GM12892 (cell line): ENCODE results near the gene RSPRY1.
"Not testable (repeated sequence)": the region's sequence is repeated elsewhere in the genome, so short reads cannot be mapped to it uniquely, and the experiment has no call there.

Experiments
- DNase-seq: peaks from one replicate; pipeline ENCODE4 v3.0.0; 2011; ENCODE audit not compliant: insufficient read length
- FAIRE-seq: peaks from 2 replicates; lab custom pipeline; 2011; peaks lifted over from hg19 to GRCh38; lab: Jason Lieb, UNC
- POLR2A ChIP-seq: IDR thresholded peaks from 2 replicates; pipeline ENCODE4 v1.6.1; 2011; ENCODE audit warnings: low read depth, low read length, control low read depth
- POLR2AphosphoS5 ChIP-seq: IDR thresholded peaks from 2 replicates; pipeline ENCODE4 v1.6.1; 2011; ENCODE audit warnings: low read depth, low read length, control low read depth
- TAF1 ChIP-seq: IDR thresholded peaks from 2 replicates; pipeline ENCODE4 v1.6.1; 2011; ENCODE audit warnings: low read depth, mild to moderate bottlenecking, control low read depth, low read length, borderline replicate concordance

The RSPRY1 gene

DNA sequence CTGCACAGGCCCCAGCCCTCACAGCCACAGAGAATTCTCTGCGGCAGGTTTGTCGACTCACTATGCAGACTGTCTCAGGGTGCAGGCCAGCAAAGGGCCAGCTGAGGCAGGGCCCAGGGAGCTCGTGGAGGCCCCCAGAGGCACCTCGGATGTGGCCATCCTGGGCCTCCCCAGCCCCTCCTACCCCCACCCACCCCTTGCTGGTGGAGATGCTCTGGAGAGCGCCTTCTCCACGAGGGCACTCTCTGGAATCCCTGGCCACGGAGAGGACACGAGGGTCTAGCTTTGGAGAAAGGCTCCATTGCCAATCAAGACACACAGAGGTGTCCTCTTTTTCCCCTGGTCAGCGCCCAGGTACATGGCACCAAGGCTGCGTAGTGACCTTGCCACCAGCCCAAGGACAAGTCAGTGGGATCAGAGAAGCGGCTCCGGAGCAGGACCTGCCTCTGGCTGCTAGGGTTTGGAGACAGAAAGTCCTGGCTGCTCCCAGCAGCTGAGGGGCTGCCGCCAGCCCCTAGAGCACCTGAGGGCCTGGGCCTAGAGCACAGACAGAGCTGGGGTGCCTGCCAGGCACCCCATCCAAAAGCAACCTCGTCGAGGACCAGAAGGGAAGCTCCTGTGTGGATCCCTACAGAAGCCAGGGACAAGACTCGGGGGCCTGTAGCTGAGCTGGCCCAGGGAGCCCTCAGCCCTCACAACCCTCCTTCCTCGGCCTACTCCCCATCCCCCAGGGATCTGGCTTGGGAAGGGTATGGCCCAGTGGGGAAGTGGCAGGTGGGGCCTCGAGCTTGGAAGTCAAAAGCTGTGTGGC is 77.6 kb downstream of the RSPRY1 start:
- no peak for DNase-seq
- FAIRE-seq, result no peak
- TF ChIP-seq TAF1 (no peak), POLR2A (no peak), POLR2AphosphoS5 (no peak)

DNA sequence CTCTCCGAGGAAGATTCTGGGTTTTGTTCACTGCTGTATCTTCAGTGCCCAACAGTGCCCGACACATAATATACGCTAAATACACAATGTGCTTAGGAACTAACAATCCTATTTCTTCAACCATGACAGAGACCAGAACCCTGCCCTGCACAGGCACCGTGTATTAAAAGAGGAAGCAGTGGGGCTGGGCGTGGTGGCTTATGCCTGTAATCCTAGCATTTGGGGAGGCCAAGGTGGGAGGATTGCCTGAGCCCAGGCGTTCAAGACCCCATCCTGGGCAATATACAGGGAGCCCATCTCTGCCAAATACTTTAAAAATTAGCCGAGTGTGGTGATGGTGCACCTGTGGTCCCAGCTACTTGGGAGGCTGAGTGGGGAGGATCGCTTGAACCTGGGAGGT is 78.3 kb downstream of the RSPRY1 start:
- no peak for TF ChIP-seq POLR2A
- TF ChIP-seq TAF1, result no peak
- TF ChIP-seq POLR2AphosphoS5, result no peak
- no peak for FAIRE-seq
- no peak for DNase-seq

DNA sequence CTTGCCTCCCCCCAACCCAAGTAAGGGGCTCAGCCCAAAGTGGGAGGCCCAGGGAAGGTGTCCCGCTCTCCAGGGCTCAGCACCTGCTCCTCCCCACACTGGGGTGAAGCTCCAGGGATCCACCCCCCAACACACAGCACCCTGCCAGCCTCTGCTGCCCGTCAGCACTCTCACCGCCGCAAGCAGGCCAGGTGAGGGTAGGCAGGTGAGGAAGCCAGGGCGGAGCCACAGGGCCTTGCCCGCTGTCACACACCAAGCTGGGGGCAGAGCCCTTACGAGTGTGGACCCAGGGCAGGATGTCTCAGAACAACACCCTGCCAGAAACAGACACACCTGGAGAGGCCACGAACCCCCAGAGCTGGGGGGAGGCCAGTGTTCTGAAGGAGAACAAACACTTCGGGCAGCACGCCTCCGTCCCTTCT is 78.8 kb downstream of the RSPRY1 start:
- FAIRE-seq (no peak), DNase-seq (no peak)
- TF ChIP-seq TAF1, result no peak
- TF ChIP-seq POLR2AphosphoS5, result no peak
- TF ChIP-seq POLR2A, result no peak

DNA sequence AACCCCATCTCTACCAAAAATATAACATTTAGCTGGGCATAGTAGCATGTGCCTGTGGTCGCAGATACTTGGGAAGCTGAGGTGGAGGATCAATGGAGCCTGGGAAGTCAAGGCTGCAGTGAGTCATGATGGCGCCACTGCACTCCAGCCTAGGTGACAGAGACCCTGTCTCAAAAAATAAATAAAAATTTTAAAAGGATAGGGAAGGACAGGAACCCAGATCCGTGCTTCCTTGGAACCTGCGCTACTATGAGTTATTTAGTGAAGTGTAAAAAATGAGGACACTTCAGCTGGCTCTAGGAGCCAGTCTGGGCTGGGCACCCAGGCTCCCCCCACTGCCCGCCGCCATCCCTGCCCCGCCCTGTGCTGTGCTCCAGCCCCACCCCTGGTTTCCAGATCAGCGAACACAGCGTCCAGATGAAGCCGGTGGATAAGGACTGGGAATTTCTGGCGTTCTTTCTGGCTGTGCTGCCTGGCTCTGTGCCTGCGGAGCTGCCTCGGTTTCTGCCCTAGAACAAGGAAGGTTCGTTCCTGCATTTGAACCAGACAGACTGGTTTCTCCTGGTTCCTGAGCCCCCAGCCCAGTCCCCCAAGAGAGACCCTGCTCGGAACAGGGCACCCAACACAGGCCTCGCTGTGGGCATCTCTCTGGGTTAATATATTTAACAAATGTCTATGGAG is 79.9 kb downstream of the RSPRY1 start:
- TF ChIP-seq POLR2A (no peak), TAF1 (no peak), POLR2AphosphoS5 (no peak)
- DNase-seq (no peak), FAIRE-seq (no peak)

DNA sequence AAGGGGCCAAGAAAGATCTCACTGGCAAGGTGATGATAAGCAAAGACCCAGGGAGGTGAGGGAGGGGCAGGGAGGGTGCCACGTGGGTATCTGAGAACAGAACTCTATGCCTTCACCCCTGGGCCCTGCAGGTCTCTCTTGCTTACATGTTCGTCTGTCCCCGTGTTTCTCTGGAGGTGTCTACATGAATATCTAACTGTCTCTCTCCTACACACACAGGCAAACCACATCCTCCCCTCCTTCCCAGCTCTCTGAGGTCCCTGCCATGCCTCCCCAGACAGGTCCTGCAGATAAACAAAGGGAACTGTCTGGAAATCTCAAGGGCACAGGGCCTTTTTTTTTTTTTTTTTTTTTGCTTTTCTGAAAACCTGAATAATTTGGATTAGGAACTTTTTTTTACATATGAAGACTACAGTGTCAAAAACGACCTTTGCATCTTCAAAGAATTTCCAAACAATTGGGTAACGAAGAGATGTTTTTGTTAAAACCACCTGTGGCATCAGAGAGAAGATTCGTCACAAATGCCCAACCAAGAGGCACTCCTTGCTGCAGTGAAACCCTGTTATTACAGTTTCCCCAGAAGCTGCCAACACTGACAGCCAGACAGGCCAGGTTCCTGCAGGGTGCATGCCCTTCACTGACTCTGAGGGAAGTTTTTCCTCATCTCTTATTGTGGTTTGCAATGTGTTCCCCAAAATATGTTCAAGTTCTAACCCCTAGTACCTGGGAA is 80.6 kb downstream of the RSPRY1 start:
- FAIRE-seq (no peak), DNase-seq (no peak)
- no peak for TF ChIP-seq TAF1
- no peak for TF ChIP-seq POLR2AphosphoS5
- TF ChIP-seq POLR2A, result no peak

DNA sequence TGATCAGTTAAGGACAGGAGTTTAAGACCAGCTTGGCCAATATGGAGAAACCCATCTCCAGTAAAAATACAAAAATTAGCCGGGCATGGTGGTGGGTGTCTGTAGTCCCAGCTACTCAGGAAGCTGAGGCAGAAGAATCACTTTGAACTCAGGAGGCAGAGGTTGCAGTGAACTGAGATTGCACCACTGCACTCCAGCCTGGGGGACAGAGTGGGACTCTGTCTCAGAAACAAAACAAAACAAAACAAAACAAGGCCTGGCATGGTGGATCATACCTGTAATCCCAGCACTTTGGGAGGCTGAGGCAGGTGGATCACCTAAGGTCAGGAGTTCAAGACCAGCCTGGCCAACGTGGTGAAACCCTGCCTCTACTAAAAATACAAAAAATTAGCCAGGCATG is 81.2 kb downstream of the RSPRY1 start:
- DNase-seq, FAIRE-seq: not testable (repeated sequence)

DNA sequence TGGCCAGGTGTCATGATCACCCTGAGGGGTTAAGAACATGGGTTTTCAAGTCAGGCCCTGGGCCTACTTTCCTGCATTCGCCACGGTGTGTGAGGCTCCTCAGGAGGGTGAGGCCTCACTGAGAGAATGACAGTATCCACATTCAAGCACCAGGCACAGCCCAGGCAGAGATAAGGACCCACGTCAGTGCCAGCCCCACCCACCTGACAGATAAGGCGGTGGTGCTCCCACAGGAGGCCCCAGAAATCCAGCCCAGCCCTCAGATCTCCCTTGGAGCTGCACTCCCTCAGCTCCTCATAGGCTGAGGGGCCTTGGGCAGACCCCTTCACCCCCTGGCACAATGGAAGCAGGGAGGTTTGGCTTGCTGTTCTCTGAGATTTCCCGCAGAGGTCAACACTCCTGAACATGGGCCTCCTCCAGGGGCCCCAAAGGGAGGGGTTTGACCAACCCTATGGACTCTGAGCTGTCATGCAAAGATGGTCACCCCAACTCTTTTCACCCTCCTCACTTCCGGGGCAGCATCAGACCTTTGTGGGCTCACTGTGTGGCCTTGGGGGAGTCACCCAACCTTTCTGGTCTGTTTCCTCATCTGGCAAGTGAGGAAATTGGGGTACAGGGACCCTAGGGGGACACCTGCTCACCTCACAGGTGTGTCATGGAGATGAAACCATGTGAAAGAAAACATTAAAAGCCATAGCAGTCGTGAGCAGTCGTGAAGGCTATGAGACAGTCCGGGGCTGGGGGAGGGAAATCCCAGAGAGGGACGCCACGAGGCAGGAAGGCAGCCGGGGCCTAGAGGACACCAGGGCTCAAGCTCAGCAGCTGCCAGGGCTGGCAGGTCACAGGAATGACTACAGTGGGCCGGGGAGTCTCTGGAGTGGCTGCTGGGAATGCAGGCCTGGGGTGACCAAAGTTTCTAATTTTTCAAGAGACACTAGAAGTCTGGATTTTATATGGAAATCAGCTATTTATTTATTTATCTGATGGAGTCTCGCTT is 83.0 kb downstream of the RSPRY1 start:
- TF ChIP-seq TAF1 (no peak), POLR2A (no peak), POLR2AphosphoS5 (no peak)
- DNase-seq (no peak), FAIRE-seq (no peak)

DNA sequence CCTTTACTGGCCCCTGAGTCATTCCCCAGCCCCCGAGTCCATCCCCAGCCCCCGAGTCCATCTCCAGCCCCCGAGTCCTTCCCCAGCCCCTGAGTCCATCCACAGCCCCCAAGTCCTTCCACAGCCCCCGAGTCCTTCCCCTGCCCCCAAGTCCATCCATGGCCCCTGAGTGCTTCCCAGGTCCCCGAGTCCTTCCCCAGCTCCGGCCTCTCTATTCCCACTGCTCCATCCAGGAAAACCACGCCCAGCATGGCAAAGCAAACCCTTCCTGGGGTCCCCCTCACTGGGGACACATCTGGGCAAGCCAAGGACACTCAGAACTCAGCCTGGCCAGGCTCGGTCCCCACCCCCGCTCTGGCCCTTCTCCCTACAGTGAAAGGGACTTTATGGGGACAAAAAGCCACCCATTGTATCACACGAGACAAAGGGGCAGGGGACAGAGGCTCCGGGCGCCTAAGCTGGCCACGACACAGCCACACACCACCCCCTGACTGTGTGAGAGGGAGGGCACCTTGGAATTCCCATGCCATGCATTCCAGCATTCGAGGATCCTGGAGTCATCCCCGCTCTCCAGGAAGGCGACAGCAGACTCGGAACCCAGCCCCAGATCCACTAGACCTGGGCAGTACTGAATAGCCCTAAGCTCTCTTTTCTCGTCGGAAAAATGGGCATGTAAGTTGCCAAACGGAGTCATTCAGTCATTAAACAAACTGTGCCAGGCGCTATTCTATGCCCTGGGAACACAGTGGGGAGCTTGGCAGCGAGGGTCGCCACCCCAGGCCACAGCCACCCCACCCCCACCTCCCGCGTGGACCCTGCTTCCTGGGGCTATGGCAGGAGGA is 84.3 kb downstream of the RSPRY1 start:
- FAIRE-seq (no peak), DNase-seq (no peak)
- TF ChIP-seq POLR2AphosphoS5 (no peak), POLR2A (no peak), TAF1 (no peak)

DNA sequence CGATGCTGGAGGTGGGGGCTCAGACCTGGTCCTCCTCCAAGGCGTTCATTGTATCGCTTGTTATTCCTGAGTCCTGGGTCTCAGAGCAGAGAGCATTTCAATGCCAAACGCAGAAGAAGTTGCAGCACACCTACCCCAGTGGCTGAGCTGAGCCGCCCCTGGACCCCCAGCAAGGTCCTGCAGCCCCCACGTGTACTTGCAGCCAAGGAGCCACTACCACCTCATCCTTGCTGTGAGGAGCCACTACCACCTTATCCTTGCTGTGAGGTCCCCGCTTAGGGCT is 84.9 kb downstream of the RSPRY1 start:
- TF ChIP-seq POLR2A (no peak), TAF1 (no peak), POLR2AphosphoS5 (no peak)
- no peak for FAIRE-seq

DNA sequence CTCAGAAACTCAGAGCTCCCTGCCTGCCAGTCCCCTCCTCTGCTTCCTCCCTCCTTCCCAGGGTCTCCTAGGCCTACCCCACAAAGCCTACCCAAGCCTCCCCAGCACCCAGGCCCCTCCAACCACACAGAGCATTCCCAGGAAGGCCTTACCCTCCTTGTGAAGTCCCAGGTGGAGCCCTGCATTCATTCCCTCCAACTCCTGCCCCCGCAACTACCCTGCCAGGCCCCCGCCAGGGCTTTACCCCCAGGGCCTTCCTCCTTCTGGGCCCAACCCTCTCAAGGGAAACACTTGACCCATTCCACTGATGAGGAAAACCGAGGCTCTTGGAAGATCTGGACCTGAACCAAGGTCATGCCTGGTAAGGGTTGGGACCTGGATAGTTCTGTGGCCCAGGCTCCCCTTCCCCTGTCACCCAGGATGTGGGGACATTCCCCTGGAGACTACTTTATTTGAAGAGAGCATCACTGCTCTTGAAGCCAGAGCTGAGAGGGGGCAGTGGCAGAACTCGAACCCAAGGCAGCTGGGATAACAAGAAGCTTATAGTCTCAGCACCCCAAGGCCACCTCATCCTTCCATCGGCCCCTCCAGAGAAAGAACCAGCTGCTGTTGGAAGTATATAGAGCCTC is 85.9 kb downstream of the RSPRY1 start:
- no peak for FAIRE-seq
- no peak for TF ChIP-seq POLR2AphosphoS5
- no peak for TF ChIP-seq POLR2A
- TF ChIP-seq TAF1, result no peak

More for the DNA sequence above, 84.9 kb downstream of the RSPRY1 start:
- no peak for DNase-seq

More for the DNA sequence above, 85.9 kb downstream of the RSPRY1 start:
- DNase-seq, result no peak
